ENCODE data around the gene PFN1.

Gene PFN1

GRCh38 chr17:4898927-4899326 is 49.4 kb downstream of the PFN1 start:
- peak overlapping the region; percentile 53 for H3K4me3 ChIP-seq (ENCODE audit: low read depth, low read length)
- TF ChIP-seq CTCF (IDR thresholded peaks at IDR 0.05; ENCODE audit: borderline replicate concordance, insufficient read depth, low read depth, low read length) = no peak

- TF ChIP-seq CTCF (IDR thresholded peaks at IDR 0.05; ENCODE audit: borderline replicate concordance, insufficient read depth, low read depth, low read length) = no peak
- H3K4me3 ChIP-seq (ENCODE audit: low read depth, low read length) = no peak overlapping the region
Measured at GRCh38 chr17:4898351-4898750, 50.0 kb downstream of the PFN1 start.

- H3K4me3 ChIP-seq (ENCODE audit: low read depth, low read length) = no peak overlapping the region
- no peak for TF ChIP-seq CTCF (IDR thresholded peaks at IDR 0.05; ENCODE audit: borderline replicate concordance, insufficient read depth, low read depth, low read length)
Measured at GRCh38 chr17:4897785-4898184, 50.5 kb downstream of the PFN1 start.

GRCh38 chr17:4897198-4897687 is 51.1 kb downstream of the PFN1 start:
- H3K4me3 ChIP-seq (ENCODE audit: low read depth, low read length) = no peak overlapping the region
- no peak for TF ChIP-seq CTCF (IDR thresholded peaks at IDR 0.05; ENCODE audit: borderline replicate concordance, insufficient read depth, low read depth, low read length)

GRCh38 chr17:4896332-4897197 is 51.8 kb downstream of the PFN1 start:
- no peak overlapping the region for H3K4me3 ChIP-seq (ENCODE audit: low read depth, low read length)
- TF ChIP-seq CTCF (IDR thresholded peaks at IDR 0.05; ENCODE audit: borderline replicate concordance, insufficient read depth, low read depth, low read length) = no peak

DNA sequence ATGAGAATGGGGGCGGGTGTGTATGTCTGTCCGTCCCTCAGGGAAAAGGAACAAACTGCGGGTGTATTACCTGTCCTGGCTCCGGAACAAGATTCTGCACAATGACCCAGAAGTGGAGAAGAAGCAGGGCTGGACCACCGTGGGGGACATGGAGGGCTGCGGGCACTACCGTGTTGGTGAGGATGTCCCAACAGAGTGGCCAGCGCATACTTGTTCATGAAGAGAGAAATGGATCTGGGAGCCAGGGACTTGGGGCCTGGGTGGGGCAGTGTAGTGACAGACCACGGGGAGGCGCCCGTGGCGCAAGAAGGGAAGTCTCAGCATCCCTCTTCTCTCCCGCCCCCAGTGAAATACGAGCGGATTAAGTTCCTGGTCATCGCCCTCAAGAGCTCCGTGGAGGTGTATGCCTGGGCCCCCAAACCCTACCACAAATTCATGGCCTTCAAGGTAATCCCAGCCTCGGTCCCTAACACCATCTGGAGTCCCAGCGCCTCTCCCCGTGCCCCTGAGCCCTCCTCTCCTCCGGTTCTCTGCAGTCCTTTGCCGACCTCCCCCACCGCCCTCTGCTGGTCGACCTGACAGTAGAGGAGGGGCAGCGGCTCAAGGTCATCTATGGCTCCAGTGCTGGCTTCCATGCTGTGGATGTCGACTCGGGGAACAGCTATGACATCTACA is 52.5 kb downstream of the PFN1 start:
- 0 out of 2 replicates have a peak, but pooled peaks have one; percentile 3 for TF ChIP-seq CTCF (IDR thresholded peaks at IDR 0.05; ENCODE audit: borderline replicate concordance, insufficient read depth, low read depth, low read length)
- no peak overlapping the region for H3K4me3 ChIP-seq (ENCODE audit: low read depth, low read length)

Measured in GM12875 (cell line).